Stimulated activated CD4-positive, alpha-beta T cell treated with anti-CD3 and anti-CD28 coated beads, Interleukin-12 subunit alpha, Interleukin-12 subunit beta, amount 100 ng/mL, for 24 hours (primary cell): ENCODE measurements around the gene EFNA4.

Experiments used
- DNase-seq, 2 experiments: peaks; one replicate each; pipeline ENCODE4 v3.0.0-alpha.2; 2020; ENCODE audit warnings: low read depth in 2 of 2

EFNA4 gene

DNA sequence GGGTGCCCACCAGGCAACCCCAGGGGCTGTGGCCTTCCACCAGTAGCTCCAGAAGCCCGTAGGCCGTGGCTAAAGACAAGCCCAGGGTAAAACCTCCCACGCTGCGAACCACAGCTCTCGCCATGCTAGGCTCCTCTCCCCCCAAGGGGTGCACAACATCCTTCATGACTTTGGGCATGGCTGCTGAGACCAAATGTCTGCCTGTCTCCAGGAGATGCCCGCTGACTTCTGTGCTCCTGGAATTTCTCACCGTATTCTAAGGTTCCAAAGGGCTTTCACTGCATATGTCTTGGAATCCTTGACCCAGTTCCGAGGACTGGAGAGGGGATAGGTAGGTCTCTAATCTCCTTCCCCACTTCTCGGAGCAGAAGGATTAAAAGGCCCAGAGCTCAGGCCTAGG, 30.0 kb upstream of the EFNA4 start, which contains the start of the genes DCST1 and DCST2:
DCST1 (plus strand) TSS at position 301 of the 400 bp plus-strand sequence. CDS start 213 bp downstream, outside the sequence.
DCST2 (minus strand) TSS at position 258 of the 400 bp plus-strand sequence; CDS start at position 178, 80 bp downstream.
- no peak for DNase-seq

DNA sequence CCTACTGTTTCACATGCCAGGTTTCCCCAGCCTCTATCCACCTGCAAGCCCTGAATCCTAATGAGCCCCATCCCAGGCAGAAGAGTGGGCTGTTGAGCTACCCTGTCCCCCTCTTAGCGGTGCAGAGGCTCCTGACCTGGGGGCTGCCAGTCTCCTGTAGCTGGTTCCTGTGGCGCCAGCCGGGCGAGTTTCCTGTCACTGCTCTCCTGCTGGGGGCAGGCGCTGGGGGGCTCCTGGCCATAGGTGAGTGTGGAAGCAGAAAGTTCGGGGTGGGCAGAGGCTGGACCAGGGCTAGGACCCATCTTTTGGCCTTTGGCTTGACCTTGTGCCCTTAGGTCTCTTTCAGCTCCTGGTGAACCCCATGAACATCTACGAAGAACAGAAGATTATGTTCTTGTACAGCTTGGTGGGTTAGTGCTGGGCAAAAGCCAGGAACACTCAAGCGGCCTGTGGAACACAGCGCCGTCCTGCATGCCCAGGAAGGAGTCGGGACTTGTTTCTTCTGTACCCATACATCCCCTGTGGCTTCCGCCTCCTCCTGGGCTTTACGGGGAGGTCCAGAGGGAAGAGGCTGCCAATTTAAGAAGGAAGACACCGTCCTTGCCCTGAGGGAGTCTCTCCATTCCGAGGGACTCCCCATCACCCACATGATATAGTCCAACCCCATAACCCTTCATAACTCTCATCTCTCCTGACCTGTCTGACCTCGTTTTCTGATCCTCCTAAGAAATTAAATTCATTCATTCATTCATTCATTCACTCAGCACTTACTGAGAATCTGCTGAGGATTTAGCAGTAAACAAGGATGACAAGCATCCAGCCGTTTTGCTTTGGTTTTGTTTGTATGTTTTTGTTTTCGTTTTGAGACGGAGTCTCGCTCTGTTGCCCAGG, 29.0 kb upstream of the EFNA4 start:
- DNase-seq: no peak

DNA sequence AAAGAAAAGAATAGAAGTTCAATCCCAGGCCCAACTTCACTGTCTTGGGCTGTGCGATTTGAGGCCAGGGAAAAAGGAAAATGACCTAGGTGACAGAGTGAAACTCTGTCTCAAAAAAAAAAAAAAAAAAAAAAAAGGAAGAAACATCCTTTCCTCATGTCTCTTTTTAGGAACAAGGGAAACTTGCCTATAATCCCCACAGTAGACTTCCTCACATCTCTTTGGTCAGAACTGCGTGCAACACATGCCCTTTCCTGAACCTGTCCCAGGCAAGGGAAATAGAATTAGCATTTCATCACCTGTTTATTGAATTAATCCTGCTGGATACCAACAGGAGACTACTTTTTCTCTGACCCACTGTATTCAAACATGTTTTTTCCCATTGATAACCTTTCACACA, 27.6 kb upstream of the EFNA4 start:
- DNase-seq: no peak

GRCh38 chr1:155037043-155037442, 26.5 kb upstream of the EFNA4 start:
- no peak for DNase-seq

DNA sequence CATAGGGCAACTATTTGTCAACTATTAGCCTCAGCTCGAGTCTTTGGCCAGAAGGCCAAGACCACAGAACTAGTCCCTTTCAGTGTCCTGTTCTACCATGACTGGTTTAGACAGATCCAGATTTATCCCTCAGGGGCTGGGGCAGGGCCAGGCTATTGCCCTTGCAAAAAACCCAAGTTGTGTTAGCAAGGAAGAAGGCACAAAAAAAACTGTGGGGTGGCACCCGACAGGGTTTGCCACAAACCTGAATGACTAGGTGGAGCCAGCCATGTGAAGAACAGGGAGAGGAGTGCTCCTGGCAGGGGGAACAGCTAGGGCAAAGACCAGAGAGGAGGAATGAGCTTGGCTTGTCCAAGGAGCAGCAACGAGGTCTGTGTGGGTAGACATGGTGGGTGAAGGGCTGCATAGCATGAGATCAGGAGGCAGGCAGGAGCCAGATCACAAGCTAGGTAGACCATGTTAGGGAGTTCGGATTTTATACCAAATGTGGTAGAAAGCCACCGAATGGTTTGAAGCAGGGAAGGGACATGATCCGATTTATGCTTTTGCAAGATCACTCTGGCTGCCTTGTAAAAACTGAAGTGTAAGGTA, 25.6 kb upstream of the EFNA4 start:
- no peak for DNase-seq

- DNase-seq: no peak
Observed at GRCh38 chr1:155038602-155039307, 24.8 kb upstream of the EFNA4 start.

- DNase-seq: no peak
Observed at GRCh38 chr1:155039308-155039669, 24.3 kb upstream of the EFNA4 start.

DNA sequence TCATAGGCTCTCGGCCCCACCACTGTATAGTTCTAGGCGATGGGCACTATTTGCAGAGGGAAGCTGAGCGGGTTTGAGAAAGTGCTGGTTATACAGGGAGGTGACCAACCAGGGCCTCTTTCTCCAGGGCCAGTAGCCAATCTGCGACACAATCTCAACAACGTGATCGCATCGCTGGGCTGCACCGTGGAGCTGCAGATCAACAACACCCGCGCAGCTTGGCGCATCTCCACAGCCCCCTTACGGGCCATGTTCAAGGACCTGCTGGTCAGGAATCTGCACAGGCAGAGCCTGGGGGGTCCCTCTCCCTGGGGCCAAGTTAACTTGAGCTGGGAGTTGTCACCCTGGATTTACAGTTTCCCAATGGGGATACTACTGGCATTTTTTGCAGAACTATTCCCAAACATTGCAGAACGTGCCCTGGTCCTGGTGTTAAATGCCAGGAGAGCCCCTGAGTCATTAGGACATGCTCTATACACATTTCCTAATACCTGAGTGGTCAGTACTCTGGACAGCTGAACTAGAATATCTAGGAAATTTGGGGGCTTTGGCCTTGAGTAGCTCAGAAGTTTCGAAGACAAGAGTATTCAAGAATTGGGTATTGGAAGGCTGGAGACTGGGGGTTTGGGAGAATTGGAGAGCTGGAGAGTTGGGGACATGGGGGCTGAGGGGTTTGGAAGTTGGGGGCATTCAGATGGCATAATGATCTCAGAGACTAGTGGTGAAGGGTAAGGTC, 23.0 kb upstream of the EFNA4 start:
- DNase-seq: no peak

- DNase-seq: no peak
Observed at GRCh38 chr1:155042789-155043188, 20.8 kb upstream of the EFNA4 start.

- no peak for DNase-seq
Observed at GRCh38 chr1:155043301-155043702, 20.2 kb upstream of the EFNA4 start.

- no peak for DNase-seq
Observed at GRCh38 chr1:155043793-155044192, 19.7 kb upstream of the EFNA4 start.

DNA sequence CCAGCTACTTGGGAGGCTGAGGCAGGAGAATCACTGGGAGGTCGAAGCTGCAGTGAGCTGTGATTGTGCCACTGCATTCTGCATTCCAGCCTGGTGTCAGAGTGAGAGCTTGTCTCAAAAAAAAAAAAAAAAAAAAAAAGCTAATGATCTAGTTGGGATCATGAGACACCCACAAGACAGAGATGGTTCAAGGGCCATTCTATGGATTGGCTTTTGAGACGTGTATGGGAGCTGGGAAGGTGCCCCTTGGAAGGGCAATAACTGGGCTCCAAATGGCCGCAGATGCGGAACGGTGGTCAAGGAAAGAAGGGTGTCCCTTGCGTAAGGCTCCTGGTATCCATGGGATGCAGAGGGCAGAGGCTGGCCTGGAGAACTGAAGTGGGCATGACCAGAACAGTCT, 19.2 kb upstream of the EFNA4 start:
- DNase-seq: no peak

DNA sequence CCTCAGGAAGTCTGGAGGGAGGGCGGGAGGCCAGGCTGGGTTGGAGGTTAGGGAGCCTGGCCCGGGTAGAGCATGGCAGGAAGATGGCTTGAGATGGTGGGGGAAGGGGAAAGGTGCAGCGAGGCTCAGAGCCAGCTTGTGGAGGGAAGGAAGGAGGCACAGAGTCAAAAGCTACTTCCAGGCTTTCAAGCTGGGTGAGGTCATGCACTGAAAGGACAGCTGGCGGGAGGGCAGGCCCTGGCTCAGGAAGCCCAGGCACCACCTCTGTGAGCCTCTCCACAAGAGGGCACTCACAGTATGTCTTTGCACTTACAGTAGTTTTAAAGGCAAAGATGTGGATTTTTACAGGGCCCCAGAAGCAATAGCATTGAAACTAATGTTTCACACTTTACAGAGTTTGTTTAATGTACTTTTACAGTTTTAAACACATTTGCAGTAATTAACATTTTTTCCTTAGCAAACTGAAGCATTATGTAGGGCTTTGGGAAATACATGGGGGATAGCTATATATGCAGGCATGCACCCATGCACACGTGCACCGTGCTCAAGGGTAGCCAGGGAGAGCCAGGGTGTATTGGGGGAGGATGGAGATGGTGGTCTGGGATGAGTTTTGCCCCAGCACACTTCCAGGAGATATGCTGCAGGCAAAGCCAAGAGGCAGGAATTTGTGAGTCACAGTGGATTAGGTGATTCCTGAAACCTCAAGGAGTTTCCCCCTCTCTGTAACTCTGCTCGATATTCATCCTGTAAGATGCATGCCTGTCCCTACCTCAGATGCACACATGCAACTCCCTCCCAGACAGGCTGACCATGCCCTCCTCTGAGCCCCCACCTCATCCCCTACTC, 18.5 kb upstream of the EFNA4 start:
- peak in 1 of 2 experiments; percentile 45 for DNase-seq

GRCh38 chr1:155048449-155049334, 14.8 kb upstream of the EFNA4 start:
- no peak for DNase-seq

- DNase-seq: no peak
Observed at GRCh38 chr1:155049651-155050559, 13.6 kb upstream of the EFNA4 start.

- peak; percentile 59 to 72 for DNase-seq
Observed at GRCh38 chr1:155050560-155051341, 12.8 kb upstream of the EFNA4 start, which contains the start of gene ADAM15. Gene ADAM15, plus strand, starts transcription at chr1:155051316. Its CDS starts 71 bp downstream, at chr1:155051387.

- no peak for DNase-seq
Observed at GRCh38 chr1:155051342-155051776, 12.2 kb upstream of the EFNA4 start.
